HFFc6 (cell line): ENCODE measurements around the gene SYNE2. TPM values are rescaled to one million over a fixed set of nuclear protein-coding genes. Genes with fewer than 3 reads are reported as not detected.

Experiments used
- DNase-seq: peaks from one replicate; pipeline ENCODE4 v3.0.0-alpha.2; 2018
- H3K27ac Mint-ChIP-seq: 2 replicates; pipeline ENCODE4 v1.8.0; 2020; ENCODE audit warnings: mild to moderate bottlenecking, mixed read lengths
- H3K27me3 Mint-ChIP-seq: 2 replicates; pipeline ENCODE4 v1.8.0; 2021; ENCODE audit warnings: mild to moderate bottlenecking, moderate library complexity, mixed read lengths; ENCODE audit not compliant: insufficient read depth
- H3K36me3 Mint-ChIP-seq: 2 replicates; pipeline ENCODE4 v1.8.0; 2021; ENCODE audit warnings: low read depth, mixed read lengths
- H3K4me1 Mint-ChIP-seq: 2 replicates; pipeline ENCODE4 v1.8.0; 2020; ENCODE audit warnings: low read depth, mixed read lengths
- H3K4me3 Mint-ChIP-seq: 2 replicates; pipeline ENCODE4 v1.8.0; 2020; ENCODE audit warnings: mild to moderate bottlenecking, moderate library complexity, mixed read lengths
- H3K9me3 Mint-ChIP-seq: 2 replicates; pipeline ENCODE4 v1.8.0; 2020; ENCODE audit warnings: mild to moderate bottlenecking, mixed read lengths
- total RNA-seq, 6 experiments: library from RNA; stranded (reverse); fragmentation: NEBNext Ultra II Directional; extraction: Animal tissue kit (Norgen Biotek cat#: 25700); gene quantifications; 2 replicates in 1 of 6; 3 replicates in 5 of 6; pipeline ENCODE4 v1.2.3, GENCODE V29; 2021
- TF ChIP-seq, protein P1 (sequence below): fragments of 200-600 bp; sonication (generic); IDR thresholded peaks from 2 replicates; pipeline ENCODE4 v1.5.0; 2021; ENCODE audit warnings: antibody characterized with exemption, mild to moderate bottlenecking

SYNE2 gene
- total RNA-seq, 6 experiments from 2014 or later, result 2.9 to 6.6 (median 6.2) TPM

DNA sequence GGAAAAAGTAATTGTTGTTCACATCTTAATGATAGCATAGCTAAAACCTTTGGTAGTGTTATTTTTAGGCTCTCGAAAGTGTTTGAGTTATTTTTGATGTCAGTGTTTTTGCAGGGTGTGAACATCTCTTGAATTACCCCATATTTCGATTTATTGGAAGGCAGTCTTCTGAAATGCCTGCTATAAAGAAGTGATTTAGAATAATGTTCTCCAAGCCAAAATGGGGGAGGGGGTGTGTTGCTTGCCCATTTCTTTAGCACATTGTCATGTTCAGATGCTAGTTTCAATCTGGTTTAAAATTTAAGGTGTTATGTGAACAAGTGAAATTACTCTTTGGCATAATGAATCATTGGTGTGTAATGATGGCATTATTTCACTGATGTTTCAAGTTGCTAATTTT lies 110.6 kb downstream of the SYNE2 start:
- H3K27me3 Mint-ChIP-seq, result no peaks in the 10 kb centered on the region
- no peak overlapping the region for H3K27ac Mint-ChIP-seq
- DNase-seq, result no peak
- no peak overlapping the region for H3K4me3 Mint-ChIP-seq
- peaks cover 13% of the 10 kb centered on the region for H3K4me1 Mint-ChIP-seq
- H3K36me3 Mint-ChIP-seq, result no peaks in the 10 kb centered on the region
- no peaks in the 10 kb centered on the region for H3K9me3 Mint-ChIP-seq
- TF ChIP-seq, protein P1, sequence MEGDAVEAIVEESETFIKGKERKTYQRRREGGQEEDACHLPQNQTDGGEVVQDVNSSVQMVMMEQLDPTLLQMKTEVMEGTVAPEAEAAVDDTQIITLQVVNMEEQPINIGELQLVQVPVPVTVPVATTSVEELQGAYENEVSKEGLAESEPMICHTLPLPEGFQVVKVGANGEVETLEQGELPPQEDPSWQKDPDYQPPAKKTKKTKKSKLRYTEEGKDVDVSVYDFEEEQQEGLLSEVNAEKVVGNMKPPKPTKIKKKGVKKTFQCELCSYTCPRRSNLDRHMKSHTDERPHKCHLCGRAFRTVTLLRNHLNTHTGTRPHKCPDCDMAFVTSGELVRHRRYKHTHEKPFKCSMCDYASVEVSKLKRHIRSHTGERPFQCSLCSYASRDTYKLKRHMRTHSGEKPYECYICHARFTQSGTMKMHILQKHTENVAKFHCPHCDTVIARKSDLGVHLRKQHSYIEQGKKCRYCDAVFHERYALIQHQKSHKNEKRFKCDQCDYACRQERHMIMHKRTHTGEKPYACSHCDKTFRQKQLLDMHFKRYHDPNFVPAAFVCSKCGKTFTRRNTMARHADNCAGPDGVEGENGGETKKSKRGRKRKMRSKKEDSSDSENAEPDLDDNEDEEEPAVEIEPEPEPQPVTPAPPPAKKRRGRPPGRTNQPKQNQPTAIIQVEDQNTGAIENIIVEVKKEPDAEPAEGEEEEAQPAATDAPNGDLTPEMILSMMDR, result no peak

DNA sequence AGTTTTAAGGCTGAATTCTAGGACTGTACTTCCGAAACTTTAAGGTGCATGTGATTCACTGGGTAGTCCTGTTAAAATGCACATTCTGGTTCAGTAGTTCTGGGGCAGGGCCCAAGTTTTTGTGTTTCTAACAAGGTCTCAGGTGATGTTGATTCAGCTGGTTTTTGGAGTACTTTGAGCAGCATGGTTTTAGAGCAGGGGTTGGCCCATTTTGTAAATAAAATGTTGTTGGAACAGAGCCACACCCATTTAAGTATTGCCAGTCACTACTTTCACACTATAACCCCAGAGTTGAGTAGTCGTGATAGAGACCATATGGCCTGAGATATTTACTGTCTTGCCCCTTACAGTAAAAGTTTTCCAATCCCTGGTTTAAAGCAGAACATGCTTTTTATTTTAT lies 111.3 kb downstream of the SYNE2 start:
- Mint-ChIP-seq H3K4me3 (no peak overlapping the region), H3K9me3 (no peaks in the 10 kb centered on the region), H3K4me1 (peaks cover 13% of the 10 kb centered on the region), H3K27ac (no peak overlapping the region), H3K27me3 (no peaks in the 10 kb centered on the region), H3K36me3 (no peaks in the 10 kb centered on the region)
- no peak for DNase-seq
- TF ChIP-seq, protein P1, result no peak

DNA sequence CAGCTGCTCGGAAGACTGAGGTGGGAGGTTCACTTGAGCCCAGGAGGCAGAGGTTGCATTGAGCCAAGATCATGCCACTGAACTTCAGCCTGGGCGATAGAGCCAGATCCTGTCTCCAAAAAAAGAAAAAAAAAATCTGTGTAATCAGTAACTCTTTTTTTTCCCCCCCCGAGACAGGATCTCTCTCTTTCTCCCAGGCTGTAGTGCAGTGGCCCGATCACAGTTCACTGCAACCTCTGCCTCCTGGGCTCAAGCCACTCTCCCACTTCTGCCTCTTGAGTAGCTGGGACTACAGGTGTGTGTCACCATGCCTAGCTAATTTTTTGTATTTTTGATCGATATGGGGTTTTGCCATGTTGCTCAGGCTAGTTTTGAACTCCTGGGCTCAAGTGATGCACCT lies 113.6 kb downstream of the SYNE2 start:
- Mint-ChIP-seq H3K27me3 (no peaks in the 10 kb centered on the region), H3K36me3 (no peaks in the 10 kb centered on the region), H3K4me3 (no peak overlapping the region), H3K4me1 (peaks cover 1% of the 10 kb centered on the region), H3K27ac (no peak overlapping the region), H3K9me3 (no peaks in the 10 kb centered on the region)
- no peak for DNase-seq
- TF ChIP-seq, protein P1, result no peak

DNA sequence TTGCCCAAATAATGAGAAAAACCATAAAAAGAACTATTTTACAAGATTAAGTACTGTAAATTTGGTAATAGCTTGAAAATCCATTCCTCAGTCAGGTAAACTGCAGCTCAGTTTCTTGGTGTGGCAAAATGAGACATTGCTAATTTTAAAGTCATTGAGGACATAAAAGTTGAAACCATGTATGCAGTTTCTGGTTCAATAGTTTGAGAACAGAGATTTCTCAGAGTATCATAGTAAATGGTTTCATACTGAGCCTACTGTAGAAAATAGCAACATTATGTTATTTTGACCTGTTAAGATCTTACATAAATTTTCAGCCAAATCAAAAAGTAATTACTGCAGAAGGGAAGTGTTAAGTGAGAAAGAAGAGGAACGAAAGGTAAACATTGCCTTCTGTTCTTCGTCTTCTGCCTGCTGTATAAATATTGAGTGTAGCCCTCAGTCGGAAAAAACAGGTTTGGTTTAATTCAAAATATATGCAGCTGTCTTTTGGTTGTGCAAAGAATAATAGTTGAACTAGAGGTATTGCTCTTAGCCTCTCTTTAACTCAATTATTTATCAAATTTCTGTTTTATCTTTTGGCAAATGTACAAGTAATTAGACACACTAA lies 119.6 kb downstream of the SYNE2 start:
- no peak overlapping the region for H3K27ac Mint-ChIP-seq
- H3K9me3 Mint-ChIP-seq, result no peaks in the 10 kb centered on the region
- DNase-seq, result no peak
- H3K4me1 Mint-ChIP-seq, result no peaks in the 10 kb centered on the region
- no peaks in the 10 kb centered on the region for H3K36me3 Mint-ChIP-seq
- H3K4me3 Mint-ChIP-seq, result no peak overlapping the region
- no peaks in the 10 kb centered on the region for H3K27me3 Mint-ChIP-seq
- TF ChIP-seq, protein P1, result no peak

DNA sequence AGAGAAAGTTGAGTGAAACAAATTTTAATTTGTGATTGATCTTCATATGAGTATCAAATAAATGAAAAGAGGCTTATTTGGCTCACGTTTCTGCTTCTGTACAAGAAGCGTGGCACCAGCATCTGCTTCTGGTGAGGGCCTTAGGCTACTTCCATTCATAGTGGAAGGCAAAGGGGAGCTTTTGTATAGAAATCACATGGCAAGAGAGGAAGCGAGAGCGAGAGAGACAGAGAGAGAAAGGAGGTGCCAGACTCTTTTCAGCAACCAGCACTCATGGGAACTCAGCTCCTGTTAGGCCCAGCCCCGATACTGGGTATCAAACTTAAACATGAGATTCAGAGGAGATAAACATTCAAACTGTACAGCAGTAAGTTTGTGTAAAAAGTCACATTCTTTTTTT lies 121.4 kb downstream of the SYNE2 start:
- TF ChIP-seq, protein P1, result no peak
- Mint-ChIP-seq H3K36me3 (no peaks in the 10 kb centered on the region), H3K27me3 (no peaks in the 10 kb centered on the region), H3K4me1 (no peaks in the 10 kb centered on the region), H3K9me3 (no peaks in the 10 kb centered on the region), H3K4me3 (no peak overlapping the region), H3K27ac (no peak overlapping the region)
- no peak for DNase-seq

DNA sequence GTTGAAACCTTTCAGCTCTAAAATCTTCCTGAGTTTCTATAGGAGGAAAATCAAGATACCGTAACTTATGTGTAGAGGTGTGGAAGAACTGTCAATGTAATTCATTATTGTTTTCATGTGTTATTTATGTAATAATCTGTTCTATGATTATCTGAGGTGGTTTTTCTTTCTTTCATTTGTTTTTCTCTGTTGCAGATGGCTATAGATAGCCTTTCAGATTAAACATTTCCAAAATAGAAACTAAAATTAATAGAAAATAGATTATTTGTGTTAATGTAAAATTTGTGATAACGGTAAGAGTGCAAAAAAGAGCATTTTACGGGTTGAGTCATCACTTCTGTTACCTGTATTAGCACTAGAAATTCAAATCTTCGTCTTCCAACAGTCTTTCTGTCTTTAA lies 128.8 kb downstream of the SYNE2 start:
- DNase-seq, result no peak
- TF ChIP-seq, protein P1, result no peak
- Mint-ChIP-seq H3K4me1 (no peaks in the 10 kb centered on the region), H3K4me3 (no peak overlapping the region), H3K36me3 (no peaks in the 10 kb centered on the region), H3K27ac (no peak overlapping the region), H3K9me3 (no peaks in the 10 kb centered on the region), H3K27me3 (no peaks in the 10 kb centered on the region; the same call in 1 of the 2 replicates)
